ENCODE data around the gene CSNK1G2. TPM values are rescaled to one million over a fixed set of nuclear protein-coding genes. Genes with fewer than 3 reads are reported as not detected.
A peak's percentile ranks its signal among the peaks of the same experiment; 100 is the strongest.

CSNK1G2 gene
- total and polyA plus RNA-seq, 2 experiments from 2014 or later = 56.8 to 82.5 TPM

GRCh38 chr19:1908364-1908678 is 32.7 kb upstream of the CSNK1G2 start:
- Histone ChIP-seq H3K27ac (peak overlapping the region; percentile 88), H3K79me2 (peaks cover 78% of the 10 kb centered on the region), H3K4me2 (peak overlapping the region; percentile 65), H2AFZ (no peak overlapping the region), H3K27me3 (no peaks in the 10 kb centered on the region), H3K4me3 (no peak overlapping the region), H3K4me1 (ENCODE audit: insufficient read depth) (peaks cover 15% of the 10 kb centered on the region), H3K9me2 (replicated peaks; ENCODE audit: insufficient read depth) (no peaks in the 10 kb centered on the region), H3K9me3 (ENCODE audit: low read depth) (no peaks in the 10 kb centered on the region), H3K36me3 (replicated peaks; ENCODE audit: insufficient read depth, low read depth) (no peaks in the 10 kb centered on the region), H4K20me1 (ENCODE audit: insufficient read depth, poor library complexity, severe bottlenecking) (peaks cover 36% of the 10 kb centered on the region)
- no peak for DNase-seq (ENCODE audit: low spot score)
- TF ChIP-seq, protein P1, sequence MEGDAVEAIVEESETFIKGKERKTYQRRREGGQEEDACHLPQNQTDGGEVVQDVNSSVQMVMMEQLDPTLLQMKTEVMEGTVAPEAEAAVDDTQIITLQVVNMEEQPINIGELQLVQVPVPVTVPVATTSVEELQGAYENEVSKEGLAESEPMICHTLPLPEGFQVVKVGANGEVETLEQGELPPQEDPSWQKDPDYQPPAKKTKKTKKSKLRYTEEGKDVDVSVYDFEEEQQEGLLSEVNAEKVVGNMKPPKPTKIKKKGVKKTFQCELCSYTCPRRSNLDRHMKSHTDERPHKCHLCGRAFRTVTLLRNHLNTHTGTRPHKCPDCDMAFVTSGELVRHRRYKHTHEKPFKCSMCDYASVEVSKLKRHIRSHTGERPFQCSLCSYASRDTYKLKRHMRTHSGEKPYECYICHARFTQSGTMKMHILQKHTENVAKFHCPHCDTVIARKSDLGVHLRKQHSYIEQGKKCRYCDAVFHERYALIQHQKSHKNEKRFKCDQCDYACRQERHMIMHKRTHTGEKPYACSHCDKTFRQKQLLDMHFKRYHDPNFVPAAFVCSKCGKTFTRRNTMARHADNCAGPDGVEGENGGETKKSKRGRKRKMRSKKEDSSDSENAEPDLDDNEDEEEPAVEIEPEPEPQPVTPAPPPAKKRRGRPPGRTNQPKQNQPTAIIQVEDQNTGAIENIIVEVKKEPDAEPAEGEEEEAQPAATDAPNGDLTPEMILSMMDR (IDR thresholded peaks at IDR 0.05; ENCODE audit: poor library complexity) = no peak
- TF ChIP-seq EZH2phosphoT487 (IDR thresholded peaks at IDR 0.05; ENCODE audit: low read depth, severe bottlenecking, unreplicated experiment) = no peak
- TF ChIP-seq EZH2 (IDR thresholded peaks at IDR 0.05; ENCODE audit: borderline replicate concordance) = no peak
- WGBS (ENCODE audit: low lambda C conversion rate, missing lambda C conversion rate) = 95% methylated on average over 13 of the region's 13 CpGs

DNA sequence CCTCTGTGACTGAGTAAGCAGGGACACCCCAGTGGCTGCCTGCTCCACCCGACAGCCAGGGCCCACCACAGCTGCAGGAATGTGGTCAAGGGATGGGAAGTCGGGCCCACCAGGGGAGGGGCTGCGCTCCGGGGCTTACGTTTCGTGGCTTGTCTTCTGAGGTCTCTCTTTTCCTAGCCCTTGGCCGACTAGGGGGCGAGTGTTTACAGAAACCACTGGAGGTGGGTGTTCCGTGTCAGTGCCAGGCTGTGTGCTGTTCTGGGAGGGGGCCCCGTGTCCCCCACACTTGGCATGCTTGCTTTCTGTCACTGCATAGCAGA is 31.3 kb upstream of the CSNK1G2 start:
- Histone ChIP-seq H4K20me1 (ENCODE audit: insufficient read depth, poor library complexity, severe bottlenecking) (peaks cover 50% of the 10 kb centered on the region), H3K4me1 (ENCODE audit: insufficient read depth) (peaks cover 15% of the 10 kb centered on the region), H2AFZ (no peak overlapping the region), H3K9me3 (ENCODE audit: low read depth) (no peaks in the 10 kb centered on the region), H3K79me2 (peaks cover 89% of the 10 kb centered on the region), H3K4me3 (no peak overlapping the region), H3K4me2 (peak overlapping the region; percentile 50), H3K27ac (peak overlapping the region; percentile 51), H3K27me3 (no peaks in the 10 kb centered on the region), H3K9me2 (replicated peaks; ENCODE audit: insufficient read depth) (no peaks in the 10 kb centered on the region), H3K36me3 (replicated peaks; ENCODE audit: insufficient read depth, low read depth) (no peaks in the 10 kb centered on the region)
- DNase-seq (ENCODE audit: low spot score) = no peak
- WGBS (ENCODE audit: low lambda C conversion rate, missing lambda C conversion rate) = 87% methylated on average over 10 of the region's 10 CpGs
- TF ChIP-seq EZH2 (IDR thresholded peaks at IDR 0.05; ENCODE audit: borderline replicate concordance) = no peak
- TF ChIP-seq EZH2phosphoT487 (IDR thresholded peaks at IDR 0.05; ENCODE audit: low read depth, severe bottlenecking, unreplicated experiment) = no peak
- TF ChIP-seq, protein P1 (IDR thresholded peaks at IDR 0.05; ENCODE audit: poor library complexity) = no peak

DNA sequence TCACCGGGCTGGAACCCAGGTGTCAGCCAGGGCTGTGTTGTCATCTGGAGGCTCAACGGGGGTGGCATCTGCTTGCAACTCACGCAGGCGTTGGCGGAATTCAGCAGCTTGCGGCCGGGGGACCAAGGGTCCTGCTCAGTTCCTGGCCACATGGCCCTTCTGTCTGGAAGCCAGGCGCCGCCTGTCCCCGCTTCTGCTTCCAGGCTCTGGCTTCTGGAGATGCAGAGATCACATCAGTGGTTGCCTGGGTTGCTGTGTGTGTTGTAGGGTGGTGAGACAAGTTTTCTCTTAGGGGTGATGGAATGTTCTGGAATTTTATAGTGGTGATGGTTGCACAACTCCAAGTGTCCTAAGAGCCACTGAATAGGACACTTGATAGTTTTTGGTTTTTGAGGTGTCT is 30.8 kb upstream of the CSNK1G2 start:
- no peaks in the 10 kb centered on the region for H3K36me3 ChIP-seq (replicated peaks; ENCODE audit: insufficient read depth, low read depth)
- no peak overlapping the region for H3K4me3 ChIP-seq
- no peaks in the 10 kb centered on the region for H3K27me3 ChIP-seq
- H3K9me2 ChIP-seq (replicated peaks; ENCODE audit: insufficient read depth) = no peaks in the 10 kb centered on the region
- peaks cover 15% of the 10 kb centered on the region for H3K4me1 ChIP-seq (ENCODE audit: insufficient read depth)
- WGBS (ENCODE audit: low lambda C conversion rate, missing lambda C conversion rate) = 96% methylated on average over 10 of the region's 10 CpGs
- peaks cover 50% of the 10 kb centered on the region for H4K20me1 ChIP-seq (ENCODE audit: insufficient read depth, poor library complexity, severe bottlenecking)
- H3K9me3 ChIP-seq (ENCODE audit: low read depth) = no peaks in the 10 kb centered on the region
- DNase-seq (ENCODE audit: low spot score) = no peak
- peaks cover 89% of the 10 kb centered on the region for H3K79me2 ChIP-seq
- peak overlapping the region; percentile 51 for H3K27ac ChIP-seq
- H2AFZ ChIP-seq = no peak overlapping the region
- TF ChIP-seq, protein P1 (IDR thresholded peaks at IDR 0.05; ENCODE audit: poor library complexity) = no peak
- TF ChIP-seq EZH2phosphoT487 (IDR thresholded peaks at IDR 0.05; ENCODE audit: low read depth, severe bottlenecking, unreplicated experiment) (no peak), EZH2 (IDR thresholded peaks at IDR 0.05; ENCODE audit: borderline replicate concordance) (no peak)
- H3K4me2 ChIP-seq = no peak overlapping the region

DNA sequence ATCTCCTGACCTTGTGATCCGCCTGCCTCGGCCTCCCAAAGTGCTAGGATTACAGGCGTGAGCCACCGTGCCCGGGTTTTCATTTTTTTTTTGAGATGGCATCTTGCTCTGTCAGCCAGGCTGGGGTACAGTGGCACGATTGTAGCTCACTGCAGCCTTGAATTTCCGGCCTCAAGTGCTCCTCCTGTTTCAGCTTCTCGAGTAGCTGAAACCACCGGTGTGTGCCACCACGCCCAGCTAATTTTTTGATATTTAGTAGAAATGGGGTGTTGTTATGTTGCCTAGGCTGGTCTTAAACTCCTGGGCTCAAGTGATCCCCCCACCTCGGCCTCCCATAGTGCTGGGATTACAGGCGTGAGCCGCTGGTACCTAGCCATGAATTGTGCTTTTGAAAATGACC is 29.9 kb upstream of the CSNK1G2 start:
- Histone ChIP-seq H3K27me3 (no peaks in the 10 kb centered on the region), H3K27ac (no peak overlapping the region), H3K79me2 (peaks cover 83% of the 10 kb centered on the region), H3K4me1 (ENCODE audit: insufficient read depth) (peaks cover 10% of the 10 kb centered on the region), H3K4me2 (no peak overlapping the region), H3K36me3 (replicated peaks; ENCODE audit: insufficient read depth, low read depth) (no peaks in the 10 kb centered on the region), H3K9me3 (ENCODE audit: low read depth) (no peaks in the 10 kb centered on the region), H2AFZ (no peak overlapping the region), H3K4me3 (no peak overlapping the region), H3K9me2 (replicated peaks; ENCODE audit: insufficient read depth) (no peaks in the 10 kb centered on the region), H4K20me1 (ENCODE audit: insufficient read depth, poor library complexity, severe bottlenecking) (peaks cover 50% of the 10 kb centered on the region)
- WGBS (ENCODE audit: low lambda C conversion rate, missing lambda C conversion rate) = 97% methylated on average over 13 of the region's 13 CpGs
- TF ChIP-seq EZH2phosphoT487 (IDR thresholded peaks at IDR 0.05; ENCODE audit: low read depth, severe bottlenecking, unreplicated experiment) = no peak
- TF ChIP-seq, protein P1 (IDR thresholded peaks at IDR 0.05; ENCODE audit: poor library complexity) = no peak
- no peak for TF ChIP-seq EZH2 (IDR thresholded peaks at IDR 0.05; ENCODE audit: borderline replicate concordance)
- no peak for DNase-seq (ENCODE audit: low spot score)

All from hepatocyte (in vitro differentiated cells).